Smooth muscle cell (in vitro differentiated cells): ENCODE data around the gene PLEKHA1. TPM values are rescaled to one million over a fixed set of nuclear protein-coding genes. Genes with fewer than 3 reads are reported as not detected.

Source experiments
- DNase-seq: peaks from one replicate; lab custom pipeline; 2025; ENCODE audit not compliant: unreplicated experiment; lab: John Stamatoyannopoulos, UW
- H2AFZ ChIP-seq: fragments of 200-600 bp; sonication (generic); 2 replicates; pipeline ENCODE4 v1.6.0; 2016; ENCODE audit warnings: antibody characterized with exemption, low read depth, mild to moderate bottlenecking
- H3F3A ChIP-seq: fragments of 200-600 bp; sonication (generic); 2 replicates; pipeline ENCODE4 v1.6.0; 2017; ENCODE audit warnings: antibody characterized with exemption, low read depth
- H3K27ac ChIP-seq: fragments of 200-600 bp; sonication (generic); 2 replicates; pipeline ENCODE4 v1.5.1; 2016; ENCODE audit warnings: low read depth, mild to moderate bottlenecking
- H3K27me3 ChIP-seq: fragments of 200-600 bp; sonication (generic); 2 replicates; pipeline ENCODE4 v1.6.1; 2016; ENCODE audit warnings: low read depth, mild to moderate bottlenecking
- H3K36me3 ChIP-seq: fragments of 200-600 bp; sonication (generic); 2 replicates; pipeline ENCODE4 v1.5.1; 2016; ENCODE audit warnings: low read depth
- H3K4me1 ChIP-seq: fragments of 200-600 bp; sonication (generic); 2 replicates; pipeline ENCODE4 v1.5.1; 2016; ENCODE audit warnings: low read depth
- H3K4me2 ChIP-seq: fragments of 200-600 bp; sonication (generic); 2 replicates; pipeline ENCODE4 v1.6.0; 2016; ENCODE audit warnings: mild to moderate bottlenecking
- H3K4me3 ChIP-seq: fragments of 200-600 bp; sonication (generic); 2 replicates; pipeline ENCODE4 v1.5.1; 2016; ENCODE audit warnings: mild to moderate bottlenecking
- H3K79me2 ChIP-seq: fragments of 200-600 bp; sonication (generic); 2 replicates; pipeline ENCODE4 v1.6.0; 2016; ENCODE audit warnings: low read depth, mild to moderate bottlenecking
- H3K9ac ChIP-seq: fragments of 200-600 bp; sonication (generic); 2 replicates; pipeline ENCODE4 v1.6.0; 2016; ENCODE audit warnings: low read depth
- H3K9me3 ChIP-seq: fragments of 200-600 bp; sonication (generic); replicated peaks from 2 replicates; pipeline ENCODE4 v1.5.1; 2016; ENCODE audit warnings: low read depth
- H4K20me1 ChIP-seq: fragments of 200-600 bp; sonication (generic); 2 replicates; pipeline ENCODE4 v1.6.0; 2016; ENCODE audit warnings: low read depth
- CTCF ChIP-seq: fragments of 200-600 bp; sonication (generic); IDR thresholded peaks from 2 replicates; pipeline ENCODE4 v1.5.1; 2017; ENCODE audit warnings: borderline replicate concordance, mild to moderate bottlenecking, antibody characterized with exemption; ENCODE audit not compliant: insufficient read depth, poor library complexity, severe bottlenecking
- WGBS: methylation state at CpG from one replicate; pipeline ENCODE4 v1.1.7; 2016; ENCODE audit warnings: low lambda C conversion rate; 5-methylcytosine and 5-hydroxymethylcytosine counted together
- polyA plus RNA-seq: library from polyadenylated mRNA; unstranded; fragments of >200 nt; fragmentation: Nextera tagmentation; extraction: Ambion mirVana; gene quantifications from 2 replicates; pipeline ENCODE4 v1.2.1, GENCODE V29; 2016
- total RNA-seq: library from RNA; depleted of rRNA; stranded (reverse); fragments of >200 nt; gene quantifications from 2 replicates; pipeline ENCODE4 v1.2.3, GENCODE V29; 2014

The PLEKHA1 gene
- total and polyA plus RNA-seq, 2 experiments from 2014 or later, result 22.7 to 24.6 TPM

GRCh38 chr10:122363722-122364463, 10.6 kb upstream of the PLEKHA1 start:
- no peak overlapping the region for H3K4me2 ChIP-seq
- H3K4me1 ChIP-seq, result peaks cover 2% of the 10 kb centered on the region
- TF ChIP-seq CTCF, result no peak
- H3K4me3 ChIP-seq, result no peak overlapping the region
- H3K27ac ChIP-seq, result no peak overlapping the region
- 79% methylated on average over 6 of the region's 6 CpGs for WGBS
- H3K27me3 ChIP-seq, result no peaks in the 10 kb centered on the region
- no peaks in the 10 kb centered on the region for H3K36me3 ChIP-seq
- H3K79me2 ChIP-seq, result no peaks in the 10 kb centered on the region
- no peak for DNase-seq
- no peak overlapping the region for H3K9ac ChIP-seq
- no peaks in the 10 kb centered on the region for H3F3A ChIP-seq
- H3K9me3 ChIP-seq, result no peaks in the 10 kb centered on the region
- H4K20me1 ChIP-seq, result no peaks in the 10 kb centered on the region
- no peak overlapping the region for H2AFZ ChIP-seq

- no peak overlapping the region for H3K27ac ChIP-seq
- H3K9ac ChIP-seq, result no peak overlapping the region
- H3K27me3 ChIP-seq, result no peaks in the 10 kb centered on the region
- no peak overlapping the region for H3K4me3 ChIP-seq
- 76% methylated on average over 13 of the region's 13 CpGs for WGBS
- DNase-seq, result no peak
- no peaks in the 10 kb centered on the region for H3F3A ChIP-seq
- H2AFZ ChIP-seq, result no peak overlapping the region
- H4K20me1 ChIP-seq, result no peaks in the 10 kb centered on the region
- no peaks in the 10 kb centered on the region for H3K79me2 ChIP-seq
- TF ChIP-seq CTCF, result no peak
- H3K36me3 ChIP-seq, result no peaks in the 10 kb centered on the region
- H3K4me1 ChIP-seq, result peaks cover 3% of the 10 kb centered on the region
- no peaks in the 10 kb centered on the region for H3K9me3 ChIP-seq
- H3K4me2 ChIP-seq, result no peak overlapping the region
Measured at GRCh38 chr10:122368502-122369254, 5.8 kb upstream of the PLEKHA1 start.

- Histone ChIP-seq H3K9ac (no peak overlapping the region), H3K9me3 (no peaks in the 10 kb centered on the region), H3K4me2 (peak overlapping the region; percentile 94), H2AFZ (peak overlapping the region; percentile 94), H4K20me1 (peaks cover 17% of the 10 kb centered on the region), H3K4me1 (peaks cover 19% of the 10 kb centered on the region), H3K27ac (no peak overlapping the region), H3K79me2 (peaks cover 28% of the 10 kb centered on the region), H3K4me3 (peak overlapping the region; percentile 89), H3K36me3 (no peaks in the 10 kb centered on the region), H3F3A (no peaks in the 10 kb centered on the region), H3K27me3 (no peaks in the 10 kb centered on the region)
- no peak for TF ChIP-seq CTCF
- WGBS, result 90% methylated on average over 4 of the region's 4 CpGs
- DNase-seq, result no peak
Measured at GRCh38 chr10:122373108-122373507, 1.4 kb upstream of the PLEKHA1 start.
